Omental fat pad (tissue), 4 donors: ENCODE measurements around the gene FBXO21. TPM values are rescaled to one million over a fixed set of nuclear protein-coding genes. Genes with fewer than 3 reads are reported as not detected.

Experiments
- ATAC-seq: fragments of 150-250 bp; one replicate; pipeline ENCODE4 v1.9.1; 2016; ENCODE audit warnings: mild to moderate bottlenecking, moderate library complexity; ENCODE audit not compliant: low FRiP score
- DNase-seq: peaks from one replicate; pipeline ENCODE4 v3.0.0-alpha.2; 2019; ENCODE audit warnings: low spot score
- CTCF ChIP-seq, 3 donors: fragments of 450-650 bp; IDR thresholded peaks; one replicate each; pipeline ENCODE4 v1.5.1; 2016 to 2017; ENCODE audit warnings: antibody characterized with exemption in 3 of 3, mild to moderate bottlenecking in 3 of 3, moderate library complexity in 2 of 3
- total RNA-seq, 4 donors: library from RNA; depleted of rRNA; stranded (reverse); fragments of >200 nt; gene quantifications; one replicate each; pipeline ENCODE4 v1.1.0, GENCODE V29; 2016

The FBXO21 gene
- total RNA-seq, 4 donors from 2014 or later = 45.0 to 74.2 (median 62.2) TPM

GRCh38 chr12:117140397-117141096, 49.7 kb downstream of the FBXO21 start:
- no peak for TF ChIP-seq CTCF (IDR thresholded peaks at IDR 0.05)
- no peak for DNase-seq

GRCh38 chr12:117139025-117139717, 51.1 kb downstream of the FBXO21 start:
- no peak for TF ChIP-seq CTCF (IDR thresholded peaks at IDR 0.05)
- DNase-seq (no peak), ATAC-seq (no peak)

More at GRCh38 chr12:117140397-117141096, 49.7 kb downstream of the FBXO21 start:
- ATAC-seq = no peak

- ATAC-seq (no peak), DNase-seq (no peak)
- TF ChIP-seq CTCF (IDR thresholded peaks at IDR 0.05) = no peak
Observed at GRCh38 chr12:117134721-117135120, 55.5 kb downstream of the FBXO21 start.

- ATAC-seq (no peak), DNase-seq (no peak)
- no peak for TF ChIP-seq CTCF (IDR thresholded peaks at IDR 0.05)
Observed at GRCh38 chr12:117134059-117134458, 56.2 kb downstream of the FBXO21 start.

GRCh38 chr12:117130801-117131200, 59.5 kb downstream of the FBXO21 start:
- no peak for DNase-seq
- TF ChIP-seq CTCF (IDR thresholded peaks at IDR 0.05) = no peak
- no peak for ATAC-seq

- TF ChIP-seq CTCF (IDR thresholded peaks at IDR 0.05) = no peak
- ATAC-seq = no peak
- no peak for DNase-seq
Observed at GRCh38 chr12:117129391-117129790, 60.9 kb downstream of the FBXO21 start.
